Posterior vena cava (tissue), 2 donors: ENCODE results near the gene B4GALT1. TPM values are rescaled to one million over a fixed set of nuclear protein-coding genes. Genes with fewer than 3 reads are reported as not detected.
A peak's percentile ranks its signal among the peaks of the same experiment; 100 is the strongest.

Source experiments
- DNase-seq: peaks from one replicate; pipeline ENCODE4 v3.0.0-alpha.2; 2020; ENCODE audit warnings: low spot score
- intact Hi-C, 2 donors: fragments of 100-400 bp; cut with DNase I; formaldehyde crosslinking; loops; one replicate each; pipeline versions ENCODE4 v1.14.1 to v1.14.2; 2022 to 2023
- total RNA-seq, 2 donors: library from RNA; stranded (reverse); fragmentation: NEBNext Ultra II Directional; extraction: Animal tissue kit (Norgen Biotek cat#: 25700); gene quantifications; one replicate each; pipeline ENCODE4 v1.2.1, GENCODE V29; 2021
- donor health status: DM: yes; HTN: yes; CAD: no.
- donor health status: DM: yes; HTN: yes; CAD: no.

Gene B4GALT1
- total RNA-seq, 2 donors from 2014 or later, result 76.8 to 107 TPM

DNA sequence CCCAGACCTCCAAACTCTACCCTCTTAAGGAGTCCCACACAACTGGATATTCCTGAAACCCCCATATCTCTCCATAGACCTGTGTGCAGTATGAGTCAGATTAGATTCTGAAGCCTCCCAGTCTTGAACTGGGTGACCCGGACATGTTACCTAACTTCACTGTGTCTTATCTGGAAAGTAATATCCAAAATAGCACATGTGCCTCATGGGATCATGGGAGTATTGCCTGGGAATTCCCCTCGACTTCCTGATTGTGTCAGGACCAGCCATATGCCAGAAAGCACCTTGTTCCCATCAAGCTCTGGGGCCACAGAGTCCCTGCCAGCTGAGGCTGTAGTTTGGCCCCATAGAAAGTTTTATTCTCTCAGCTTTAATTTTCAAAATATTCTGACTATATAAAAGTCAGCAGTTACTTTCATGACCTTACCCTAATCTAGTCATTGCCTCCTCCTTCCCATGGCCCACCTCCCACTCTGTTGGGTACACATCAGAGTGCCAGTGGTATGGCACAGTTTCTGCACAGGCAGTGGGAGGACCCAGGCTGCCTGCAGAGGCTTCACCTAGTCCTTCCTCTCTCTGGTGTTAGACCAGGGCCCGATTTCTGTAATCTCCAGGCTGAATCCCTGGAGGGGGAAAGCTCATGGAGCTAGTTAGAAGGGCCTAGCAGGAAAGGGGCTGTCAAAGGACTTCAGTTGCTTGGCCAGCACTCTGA lies 19.5 kb upstream of the B4GALT1 start:
- DNase-seq, result no peak
- intact Hi-C loops, result no loop called here

DNA sequence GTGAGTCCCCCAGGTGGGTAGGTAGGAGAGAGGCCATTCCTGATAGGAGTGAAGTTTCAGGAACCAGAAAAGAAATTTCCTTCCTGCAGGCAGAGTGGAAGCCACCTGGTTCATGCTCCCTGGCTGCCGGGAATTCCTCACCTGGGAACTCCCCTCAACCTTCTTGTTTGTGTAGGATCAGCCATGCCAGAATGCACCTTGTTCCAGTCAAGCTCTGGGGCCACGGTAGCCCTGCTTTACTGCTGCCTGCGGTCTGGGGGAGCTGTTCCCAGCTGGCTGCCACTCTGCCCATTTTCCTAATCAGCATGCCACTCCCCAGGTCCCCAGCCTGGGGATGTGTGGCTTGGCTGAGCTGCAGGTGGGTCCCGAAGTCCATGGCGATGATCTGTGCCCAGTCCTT lies 18.7 kb upstream of the B4GALT1 start:
- intact Hi-C loops, result no loop called here
- DNase-seq, result no peak

DNA sequence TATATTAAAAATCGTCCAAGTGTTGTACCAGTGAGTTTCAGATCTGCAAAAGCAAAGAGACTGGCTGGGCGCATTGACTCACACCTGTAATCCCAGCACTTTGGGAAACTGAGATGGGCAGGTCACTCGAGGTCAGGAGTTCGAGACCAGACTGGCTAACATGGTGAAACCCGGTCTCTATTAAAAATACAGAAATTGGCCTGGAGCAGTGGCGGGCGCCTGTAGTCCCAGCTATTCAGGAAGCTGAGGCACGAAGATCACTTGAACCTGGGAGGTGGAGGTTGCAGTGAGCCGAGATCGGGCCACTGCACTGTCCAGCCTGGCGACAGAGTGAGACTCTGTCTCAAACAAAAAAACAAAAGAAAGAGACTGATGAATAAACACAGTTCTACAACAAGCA lies 18.3 kb upstream of the B4GALT1 start:
- intact Hi-C loops, result no loop called here
- no peak for DNase-seq

DNA sequence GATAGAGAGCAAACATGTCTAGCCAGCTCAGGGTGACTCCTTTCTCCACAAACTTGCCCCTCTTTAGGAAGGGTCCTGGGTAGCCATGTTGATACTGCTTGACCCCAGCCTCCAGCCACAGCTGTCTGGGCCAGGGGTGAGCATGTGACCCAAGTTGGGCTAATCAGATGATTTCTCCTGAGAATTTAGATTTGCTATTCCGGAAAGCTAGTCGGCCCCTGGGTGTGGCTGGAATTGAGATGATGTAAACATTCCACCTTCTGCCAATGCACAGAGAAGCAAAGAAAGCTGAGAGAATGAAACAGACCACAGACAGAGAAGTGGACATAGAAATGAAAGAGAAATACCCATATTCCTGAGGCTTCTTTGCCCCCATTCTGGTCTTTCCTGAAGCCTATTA lies 17.8 kb upstream of the B4GALT1 start:
- no peak for DNase-seq
- intact Hi-C loops, result no loop called here

DNA sequence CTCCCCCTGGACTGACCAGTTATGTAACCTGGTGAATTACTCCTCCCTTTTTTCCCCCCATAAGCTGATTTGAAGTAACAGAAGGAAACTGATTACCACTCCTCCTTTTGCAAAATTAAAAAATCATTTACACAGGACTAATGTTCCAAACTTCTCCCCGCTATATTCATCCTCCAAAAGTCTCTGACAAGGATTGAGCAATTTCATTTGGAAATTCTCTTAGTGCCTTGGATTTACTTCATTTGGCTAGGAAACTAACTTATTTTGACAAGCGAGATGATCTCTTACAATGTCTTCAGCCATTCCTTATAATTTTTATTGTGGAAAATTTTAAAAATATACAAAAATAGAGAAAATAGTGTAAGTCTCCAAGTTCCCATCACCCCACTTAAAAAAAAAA lies 15.4 kb upstream of the B4GALT1 start:
- intact Hi-C loops, result no loop called here
- DNase-seq, result no peak

DNA sequence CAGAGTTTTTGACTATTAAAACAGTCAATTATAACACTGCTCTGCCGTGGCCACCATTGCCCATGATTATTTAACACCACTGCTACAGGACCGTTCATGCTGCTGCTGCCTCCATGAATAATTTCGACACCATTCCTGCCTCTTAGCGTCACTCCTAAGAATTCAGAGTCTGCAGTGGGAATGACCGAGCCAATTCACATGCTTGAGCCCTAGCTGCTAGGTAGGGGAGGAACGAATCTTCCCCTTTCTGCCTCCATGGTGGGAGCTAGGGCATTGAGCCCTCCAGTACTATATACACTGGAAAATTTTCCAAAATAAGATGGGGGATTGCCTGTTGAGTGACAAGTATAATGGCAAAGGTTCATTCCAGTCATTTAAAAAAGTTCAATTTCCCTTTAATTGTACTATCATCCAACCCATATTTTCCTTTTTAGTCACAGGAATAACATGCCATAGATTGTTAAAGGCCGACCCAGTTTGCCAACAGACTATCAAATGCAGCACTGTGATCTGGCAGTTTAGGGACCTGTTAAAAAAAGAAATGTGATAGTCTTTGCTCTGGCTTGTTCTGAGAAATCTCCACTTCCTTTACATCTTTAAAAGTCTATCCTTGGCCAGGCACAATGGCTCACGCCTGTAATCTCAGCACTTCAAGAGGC lies 13.5 kb upstream of the B4GALT1 start:
- intact Hi-C loops, result no loop called here
- no peak for DNase-seq

DNA sequence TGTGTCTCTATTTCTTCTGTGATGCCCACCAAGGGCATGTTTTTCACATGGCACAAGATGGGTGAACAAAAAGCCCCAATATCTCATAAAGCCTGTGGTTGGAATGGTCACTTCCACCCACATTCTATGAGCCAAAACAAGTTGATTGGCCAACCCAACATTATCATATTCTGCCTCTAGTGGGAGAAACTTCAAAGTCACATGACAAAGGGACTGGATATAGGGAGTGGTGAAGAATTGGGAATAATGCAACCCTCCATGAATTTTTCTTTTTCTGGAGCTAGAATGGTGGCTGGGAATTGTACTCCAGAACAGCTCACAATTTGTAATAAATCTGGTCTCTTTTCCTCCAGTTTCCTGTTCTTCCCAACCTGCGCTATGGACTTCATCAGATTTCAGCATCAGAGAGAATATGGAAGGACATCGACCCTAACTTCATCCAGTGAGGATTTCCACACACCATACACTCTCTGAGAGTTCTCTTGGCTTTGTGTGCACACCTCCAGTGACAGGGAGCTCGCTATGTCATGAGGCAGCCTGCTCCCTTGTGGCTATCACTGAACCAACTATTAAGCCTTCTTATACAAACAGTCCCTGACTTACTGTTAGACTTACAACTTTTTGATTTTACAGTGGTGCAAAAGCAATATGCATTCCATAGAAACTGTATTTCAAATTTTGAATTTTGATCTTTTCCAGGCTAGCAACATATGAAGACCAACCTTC lies 12.0 kb upstream of the B4GALT1 start:
- DNase-seq, result no peak
- intact Hi-C loops, result loop anchor here in 1 of 2 donors (5.0 kb wide), 1 partner anchor 52 kb away; no protein-coding TSS in a partner anchor

DNA sequence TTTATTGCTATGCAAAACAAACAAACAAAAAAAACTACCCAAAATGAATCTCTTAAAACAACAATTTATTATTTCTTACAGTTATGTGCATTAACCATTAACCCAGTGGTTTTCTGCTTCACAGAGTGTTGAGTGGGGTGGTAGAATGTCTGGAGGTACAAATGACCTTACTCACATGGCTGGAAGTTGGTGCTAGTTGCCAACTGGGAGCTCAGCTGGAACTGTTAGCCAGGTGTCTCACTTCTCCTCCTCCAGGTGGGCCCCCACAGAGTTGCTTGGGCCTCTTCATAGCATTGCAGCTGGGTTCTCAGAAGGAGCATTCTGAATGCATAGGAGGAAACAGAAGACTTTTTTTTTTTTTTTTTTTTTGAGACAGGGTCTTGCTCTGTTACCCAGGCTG lies 10.5 kb upstream of the B4GALT1 start:
- DNase-seq, result no peak
- intact Hi-C loops, result loop anchor here in 1 of 2 donors (5.0 kb wide), 1 partner anchor 50 kb away; no protein-coding TSS in a partner anchor

DNA sequence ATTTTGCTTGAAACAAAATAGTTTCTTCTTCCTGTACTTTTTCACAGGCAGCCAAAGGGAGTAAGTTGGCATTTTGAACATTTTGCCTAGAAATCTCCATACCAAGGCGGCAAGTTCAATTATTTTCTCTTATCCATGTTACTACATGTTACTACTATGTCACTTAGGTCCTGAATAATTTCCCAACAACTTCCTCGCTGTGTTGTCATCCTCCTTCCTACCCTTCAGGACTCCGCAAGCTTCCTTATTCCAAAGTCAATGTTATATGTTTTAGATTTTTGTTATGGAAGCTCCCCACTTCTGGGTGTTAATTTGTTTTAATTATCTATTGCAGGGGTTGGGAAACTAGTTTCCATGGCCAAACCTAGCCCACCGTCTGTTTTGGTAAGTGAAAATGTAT lies 9.9 kb upstream of the B4GALT1 start:
- no peak for DNase-seq
- intact Hi-C loops, result loop anchor here in 1 of 2 donors (5.0 kb wide), 1 partner anchor 50 kb away; no protein-coding TSS in a partner anchor

DNA sequence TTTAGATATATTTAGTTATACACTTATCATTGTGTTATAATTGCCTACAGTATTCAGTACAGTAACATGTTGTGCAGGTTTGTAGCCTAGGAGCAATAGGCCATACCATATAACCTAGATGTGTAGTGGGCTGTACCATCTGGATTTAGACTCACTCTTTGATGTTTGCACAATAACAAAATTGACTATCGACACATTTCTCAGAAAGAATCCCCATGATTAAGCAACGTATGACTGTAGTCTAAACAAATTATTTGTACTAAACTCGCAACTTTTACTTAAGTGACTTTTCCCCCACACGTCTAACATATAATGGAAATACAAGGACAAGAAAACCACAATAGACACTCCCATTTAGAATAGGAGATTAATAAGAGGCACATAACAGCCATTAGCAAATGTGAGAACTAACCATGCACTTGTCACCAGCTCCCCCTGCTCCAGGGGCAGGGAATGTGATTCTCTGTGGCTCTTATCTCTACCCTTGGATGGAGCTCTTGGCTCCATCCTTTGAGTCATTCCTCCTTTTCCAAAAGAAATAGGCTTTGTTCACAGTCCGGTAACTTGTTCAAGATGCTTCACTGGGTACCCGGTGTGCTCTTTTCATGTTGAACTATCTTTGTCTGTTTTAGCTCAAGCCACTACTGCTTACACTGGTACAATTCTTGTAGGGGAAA lies 8.7 kb upstream of the B4GALT1 start:
- DNase-seq, result no peak
- intact Hi-C loops, result loop anchor here in 1 of 2 donors (5.0 kb wide), 1 partner anchor 48 kb away; no protein-coding TSS in a partner anchor

DNA sequence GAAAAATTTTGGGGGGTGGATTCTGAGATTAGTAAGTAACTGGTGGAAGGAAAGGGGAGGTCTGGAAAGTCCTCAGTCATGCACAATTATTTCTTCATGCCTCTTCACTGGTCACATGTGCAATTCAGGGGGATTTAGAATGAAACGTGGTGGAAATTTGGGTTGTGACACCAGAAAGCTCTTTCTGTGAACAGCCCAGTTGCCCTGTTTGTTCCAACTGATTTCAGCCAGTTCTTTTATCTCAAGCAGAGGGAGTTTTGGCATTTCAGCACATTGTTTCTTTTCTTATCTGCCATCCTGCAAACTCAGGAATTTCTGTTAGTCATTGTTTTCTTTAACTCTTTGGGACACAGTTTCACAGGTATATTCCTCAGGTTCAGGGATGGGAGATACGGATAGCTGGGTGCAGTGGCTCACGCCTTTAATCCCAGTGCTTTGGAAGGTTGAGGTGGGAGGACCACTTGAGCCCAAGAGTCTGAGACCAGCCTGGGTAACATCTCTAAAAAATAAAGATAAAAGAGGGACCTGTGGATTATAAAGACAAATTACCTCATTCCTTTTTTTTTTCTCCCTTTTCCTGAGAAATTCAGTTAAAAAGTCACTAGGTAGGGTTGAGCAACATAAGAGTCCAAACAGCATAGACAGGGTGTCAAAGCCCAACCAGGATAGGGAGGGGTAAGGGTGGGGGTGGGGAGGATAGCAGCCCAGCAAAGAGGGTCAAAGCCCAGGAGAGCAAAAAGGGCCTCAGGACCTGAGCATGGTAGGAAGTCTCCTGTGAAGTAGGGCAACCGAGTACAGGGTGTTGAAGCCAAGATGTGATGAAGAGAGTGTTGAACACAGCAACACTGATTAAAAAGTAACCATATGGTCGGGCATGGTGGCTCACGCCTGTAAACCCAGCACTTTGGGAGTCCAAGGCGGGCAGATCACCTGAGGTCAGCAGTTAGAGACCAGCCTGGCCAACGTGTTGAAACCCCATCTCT lies 5.4 kb upstream of the B4GALT1 start:
- intact Hi-C loops, result no loop called here
- DNase-seq, result no peak

DNA sequence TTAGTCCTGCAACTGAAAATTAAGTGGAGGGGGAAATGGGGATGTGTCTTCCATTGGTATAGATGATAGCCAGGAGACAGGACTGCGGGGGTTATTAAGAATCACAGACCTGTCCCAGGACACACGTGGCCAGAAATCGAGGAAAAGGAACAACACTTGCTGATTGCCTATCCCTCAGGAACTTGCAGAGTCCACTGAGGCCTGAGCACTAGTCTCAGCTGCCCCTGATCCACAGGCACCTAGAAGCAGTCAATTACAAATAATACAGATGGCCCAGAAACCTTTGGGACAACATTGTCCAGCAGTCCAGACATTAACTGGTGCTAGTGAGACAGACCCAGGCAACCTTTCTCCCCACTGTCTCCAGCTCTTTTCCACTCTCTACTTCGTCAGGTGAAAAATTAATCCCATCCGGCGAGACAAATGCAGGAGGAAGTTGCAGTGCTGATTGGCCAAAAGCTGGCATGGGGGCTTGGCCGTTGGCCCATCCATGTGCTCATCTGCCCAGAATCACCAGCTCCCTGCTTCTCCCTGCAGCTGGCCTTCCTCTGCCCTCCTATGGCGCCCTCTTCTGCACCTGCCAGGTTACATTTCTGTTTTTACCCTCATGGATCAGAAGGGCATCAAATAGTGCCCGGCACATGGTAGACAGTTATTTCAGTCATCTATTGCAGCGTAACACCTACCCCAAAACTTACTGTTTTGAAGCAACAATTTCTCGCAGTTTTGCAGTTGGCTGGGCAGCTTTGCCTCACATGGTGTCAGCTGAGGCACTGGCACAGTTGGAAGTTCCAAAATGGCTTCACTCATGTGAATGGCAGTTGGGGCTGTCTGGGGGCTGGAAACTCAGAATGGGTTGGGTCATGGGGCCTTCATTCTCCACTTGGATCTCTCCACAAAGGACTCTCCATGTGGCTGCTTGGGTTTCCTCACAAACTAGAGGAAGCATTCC lies 3.6 kb upstream of the B4GALT1 start:
- intact Hi-C loops, result no loop called here
- peak; percentile 86 for DNase-seq

DNA sequence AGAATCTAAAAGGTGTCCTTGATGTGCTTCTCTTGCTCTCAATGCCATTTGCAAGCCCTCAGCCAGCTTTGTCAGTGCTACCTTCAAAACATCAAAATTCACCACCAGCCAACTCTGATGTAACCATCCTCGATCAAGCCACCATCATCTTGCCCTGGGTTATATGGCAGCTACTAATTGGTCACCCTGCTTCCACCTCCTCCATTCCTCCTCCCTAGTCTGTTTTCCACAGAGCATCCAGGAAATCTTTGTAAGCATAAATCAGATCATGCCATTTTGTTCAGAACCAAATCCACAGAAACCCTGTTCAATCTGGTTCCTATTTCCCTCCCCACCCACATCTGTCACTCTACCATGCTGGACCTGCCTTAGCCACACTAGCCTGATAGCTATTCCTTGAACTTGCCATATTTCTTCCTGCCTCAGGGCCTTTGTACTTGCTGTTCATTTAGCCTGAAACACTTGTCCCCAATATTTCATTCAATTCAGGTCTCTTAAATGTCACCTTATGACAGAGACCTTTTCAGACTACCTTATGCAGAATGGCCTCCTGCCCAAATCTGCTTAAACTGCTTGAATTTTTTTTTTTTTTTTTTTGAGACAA lies 1.9 kb upstream of the B4GALT1 start:
- peak; percentile 14 for DNase-seq
- intact Hi-C loops, result loop anchor here in 1 of 2 donors (5.0 to 10.0 kb wide), 2 partner anchors 33 to 64 kb away; no protein-coding TSS in a partner anchor

DNA sequence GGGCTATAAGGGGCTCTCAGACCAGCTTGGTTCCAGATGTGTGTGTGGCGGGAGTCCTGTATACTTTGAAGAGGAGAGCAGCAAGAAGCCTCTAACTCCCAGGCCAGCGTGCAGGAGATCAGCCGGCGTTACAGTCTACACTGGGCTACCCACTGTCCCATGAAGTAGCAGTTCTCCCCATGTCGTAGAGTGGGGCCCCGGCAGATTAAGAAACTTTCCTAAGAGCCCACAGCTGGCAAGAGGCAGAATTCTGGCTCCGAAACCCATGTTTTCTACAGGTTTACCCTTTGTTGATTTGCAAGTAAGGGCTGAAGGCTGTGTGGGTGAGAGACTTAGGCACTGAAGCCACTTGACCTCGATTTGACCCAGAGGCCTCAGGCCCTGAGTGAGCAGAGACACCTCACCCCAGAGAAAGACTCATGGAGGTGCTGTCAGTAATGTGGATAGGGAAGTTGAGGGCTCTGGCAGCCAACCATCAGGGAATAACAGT lies 881 bp upstream of the B4GALT1 start:
- intact Hi-C loops, result loop anchor here in 1 of 2 donors (5.0 to 10.0 kb wide), 2 partner anchors 34 to 63 kb away; no protein-coding TSS in a partner anchor
- DNase-seq, result no peak

DNA sequence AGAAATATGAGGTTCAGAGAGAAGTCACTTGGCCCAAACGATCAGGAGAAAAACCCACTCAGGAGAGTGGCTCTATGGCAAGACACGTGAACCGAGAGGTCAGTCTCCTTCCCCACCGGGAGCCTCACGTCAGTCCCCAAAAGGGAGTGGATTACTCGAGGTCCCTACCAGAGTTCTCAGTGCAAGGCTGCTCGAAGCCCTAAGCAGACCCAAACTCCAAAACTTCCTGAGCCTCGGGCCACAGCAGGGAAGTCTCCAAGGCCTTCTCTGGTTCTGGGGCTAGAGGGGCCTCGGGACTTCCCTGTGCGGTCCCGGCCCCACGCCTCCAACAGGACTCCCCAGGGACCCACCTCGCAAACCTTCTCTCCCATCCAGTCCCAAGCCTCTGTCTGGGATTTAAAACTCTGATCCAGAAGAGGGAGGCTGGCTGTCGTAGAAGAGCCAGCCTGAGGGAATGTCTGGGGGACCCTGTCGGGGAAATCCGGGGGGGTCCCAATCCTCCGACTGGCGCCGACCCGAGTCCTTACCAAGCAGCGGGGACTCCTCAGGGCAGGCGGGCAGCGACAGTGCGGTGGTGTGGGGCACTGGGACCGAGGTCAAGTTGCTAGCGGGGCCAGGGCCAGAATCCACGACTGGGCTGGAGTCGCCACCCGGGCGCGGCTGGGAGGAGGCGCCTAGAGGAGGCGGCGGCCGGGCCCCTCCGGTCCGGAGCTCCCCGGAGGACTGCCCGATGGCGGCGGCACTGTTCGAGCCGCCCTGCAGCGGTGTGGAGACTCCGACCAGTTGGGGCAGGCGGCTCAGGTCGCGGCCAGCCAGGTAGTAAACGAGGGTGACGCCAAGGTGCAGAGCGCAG lies 679 bp downstream of the B4GALT1 start:
- DNase-seq, result peak; percentile 90
- intact Hi-C loops, result loop anchor here in 1 of 2 donors (5.0 to 10.0 kb wide), 2 partner anchors 36 to 62 kb away; no protein-coding TSS in a partner anchor
